ENCODE data around the gene NDOR1.

DNA sequence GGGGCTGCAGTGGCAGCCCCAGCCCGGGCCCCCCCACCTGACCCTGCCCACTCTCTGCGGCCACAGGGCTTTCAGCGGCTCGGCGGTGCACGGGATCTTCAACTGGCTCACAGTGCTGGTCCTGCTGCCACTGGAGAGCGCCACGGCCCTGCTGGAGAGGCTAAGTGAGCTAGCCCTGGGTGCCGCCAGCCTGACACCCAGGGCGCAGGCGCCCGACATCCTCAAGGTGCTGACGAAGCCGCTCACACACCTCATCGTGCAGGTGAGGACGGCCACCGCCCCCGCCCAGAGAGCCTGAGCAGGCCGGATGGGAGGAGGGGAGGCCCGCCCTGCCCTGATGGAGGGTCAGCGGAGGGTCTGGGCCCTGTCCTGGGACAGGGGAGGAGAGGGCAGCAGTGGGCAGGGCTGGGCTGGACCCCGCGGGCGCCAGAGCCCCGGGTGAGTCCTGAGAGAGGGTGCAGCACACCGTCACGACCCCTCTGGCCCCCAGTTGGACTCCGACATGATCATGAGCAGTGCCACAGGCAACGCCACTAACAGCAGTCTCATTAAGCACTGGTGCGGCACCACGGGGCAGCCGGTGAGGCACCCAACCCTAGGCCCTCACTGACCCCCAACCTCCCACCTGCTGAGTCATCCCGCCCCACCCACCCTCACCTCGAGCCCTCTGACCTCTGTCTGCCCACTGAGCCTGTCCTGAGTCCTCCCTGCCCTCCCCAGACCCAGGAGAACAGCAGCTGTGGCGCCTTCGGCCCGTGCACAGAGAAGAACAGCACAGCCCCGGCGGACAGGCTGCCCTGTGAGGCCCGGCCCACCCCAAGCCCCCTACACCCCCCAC, 27.9 kb downstream of the NDOR1 start:
- TF ChIP-seq EZH2 (IDR thresholded peaks at IDR 0.05; ENCODE audit: insufficient read depth, poor library complexity, severe bottlenecking) (no peak), EZH2phosphoT487 (IDR thresholded peaks at IDR 0.05; ENCODE audit: insufficient read depth, low read depth) (no peak)

All from GM23248 (cell line).